D721Med (cell line): ENCODE measurements around the gene PRRX2.

Experiments
- DNase-seq: peaks from one replicate; pipeline ENCODE4 v3.0.0; 2011; ENCODE audit warnings: low spot score; ENCODE audit not compliant: insufficient read length
- FAIRE-seq: peaks from 2 replicates; lab custom pipeline; 2011; peaks lifted over from hg19 to GRCh38; lab: Jason Lieb, UNC
- TF ChIP-seq, protein P1 (sequence below): IDR thresholded peaks from 2 replicates; pipeline ENCODE4 v1.5.1; 2012; ENCODE audit warnings: mild to moderate bottlenecking, control low read depth; ENCODE audit not compliant: insufficient read depth; ENCODE audit errors: missing control alignments

The PRRX2 gene

DNA sequence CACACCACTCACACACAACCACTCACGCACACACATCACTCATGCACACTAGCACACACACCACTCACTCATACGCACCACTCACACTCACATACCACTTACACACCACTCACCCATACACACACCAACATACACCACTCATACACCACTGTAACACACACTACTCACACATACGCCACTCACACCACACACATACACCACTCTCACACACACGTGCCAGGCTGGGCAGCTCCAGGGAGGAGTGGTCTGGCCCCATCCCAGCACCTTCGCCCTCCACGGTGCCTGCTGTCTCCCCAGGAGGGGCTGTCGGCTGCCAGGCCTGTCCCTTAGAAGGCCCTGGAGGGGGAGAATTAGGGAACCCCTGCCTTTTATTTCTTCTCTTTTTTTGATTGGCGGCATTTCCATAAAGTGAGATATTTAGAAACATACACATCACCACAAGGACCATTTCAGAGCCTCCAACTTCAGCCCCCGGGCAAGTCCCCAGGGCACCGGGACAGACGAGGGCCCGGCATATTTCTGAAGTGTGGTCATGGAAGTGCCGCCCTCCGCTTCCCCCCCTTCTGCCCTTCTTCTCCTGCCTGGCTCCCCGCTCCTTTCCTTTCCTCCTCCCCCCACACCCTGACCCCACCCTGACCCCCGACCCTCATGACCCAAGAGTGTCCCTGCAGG lies 17.2 kb upstream of the PRRX2 start:
- DNase-seq (no peak), FAIRE-seq (no peak)
- TF ChIP-seq, protein P1, sequence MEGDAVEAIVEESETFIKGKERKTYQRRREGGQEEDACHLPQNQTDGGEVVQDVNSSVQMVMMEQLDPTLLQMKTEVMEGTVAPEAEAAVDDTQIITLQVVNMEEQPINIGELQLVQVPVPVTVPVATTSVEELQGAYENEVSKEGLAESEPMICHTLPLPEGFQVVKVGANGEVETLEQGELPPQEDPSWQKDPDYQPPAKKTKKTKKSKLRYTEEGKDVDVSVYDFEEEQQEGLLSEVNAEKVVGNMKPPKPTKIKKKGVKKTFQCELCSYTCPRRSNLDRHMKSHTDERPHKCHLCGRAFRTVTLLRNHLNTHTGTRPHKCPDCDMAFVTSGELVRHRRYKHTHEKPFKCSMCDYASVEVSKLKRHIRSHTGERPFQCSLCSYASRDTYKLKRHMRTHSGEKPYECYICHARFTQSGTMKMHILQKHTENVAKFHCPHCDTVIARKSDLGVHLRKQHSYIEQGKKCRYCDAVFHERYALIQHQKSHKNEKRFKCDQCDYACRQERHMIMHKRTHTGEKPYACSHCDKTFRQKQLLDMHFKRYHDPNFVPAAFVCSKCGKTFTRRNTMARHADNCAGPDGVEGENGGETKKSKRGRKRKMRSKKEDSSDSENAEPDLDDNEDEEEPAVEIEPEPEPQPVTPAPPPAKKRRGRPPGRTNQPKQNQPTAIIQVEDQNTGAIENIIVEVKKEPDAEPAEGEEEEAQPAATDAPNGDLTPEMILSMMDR = no peak

DNA sequence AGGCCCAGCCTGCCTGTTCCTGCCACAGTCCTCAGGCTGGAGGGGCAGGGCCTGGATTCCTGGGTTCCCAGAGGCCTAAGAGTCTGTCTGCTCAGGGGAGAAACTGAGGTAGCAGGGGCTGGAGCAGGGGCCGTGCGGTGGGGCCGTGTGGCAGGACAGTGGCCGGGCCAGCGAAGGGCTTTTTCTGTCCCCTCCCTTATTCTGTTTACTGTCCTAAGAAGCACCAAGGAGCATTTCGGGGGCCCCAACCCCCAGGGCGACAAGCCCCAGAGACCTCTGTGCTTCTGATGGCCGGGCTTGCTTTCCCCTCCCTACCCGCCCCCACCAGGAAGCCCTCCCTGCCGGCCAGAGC lies 16.7 kb upstream of the PRRX2 start:
- no peak for FAIRE-seq
- no peak for DNase-seq
- TF ChIP-seq, protein P1 = no peak

DNA sequence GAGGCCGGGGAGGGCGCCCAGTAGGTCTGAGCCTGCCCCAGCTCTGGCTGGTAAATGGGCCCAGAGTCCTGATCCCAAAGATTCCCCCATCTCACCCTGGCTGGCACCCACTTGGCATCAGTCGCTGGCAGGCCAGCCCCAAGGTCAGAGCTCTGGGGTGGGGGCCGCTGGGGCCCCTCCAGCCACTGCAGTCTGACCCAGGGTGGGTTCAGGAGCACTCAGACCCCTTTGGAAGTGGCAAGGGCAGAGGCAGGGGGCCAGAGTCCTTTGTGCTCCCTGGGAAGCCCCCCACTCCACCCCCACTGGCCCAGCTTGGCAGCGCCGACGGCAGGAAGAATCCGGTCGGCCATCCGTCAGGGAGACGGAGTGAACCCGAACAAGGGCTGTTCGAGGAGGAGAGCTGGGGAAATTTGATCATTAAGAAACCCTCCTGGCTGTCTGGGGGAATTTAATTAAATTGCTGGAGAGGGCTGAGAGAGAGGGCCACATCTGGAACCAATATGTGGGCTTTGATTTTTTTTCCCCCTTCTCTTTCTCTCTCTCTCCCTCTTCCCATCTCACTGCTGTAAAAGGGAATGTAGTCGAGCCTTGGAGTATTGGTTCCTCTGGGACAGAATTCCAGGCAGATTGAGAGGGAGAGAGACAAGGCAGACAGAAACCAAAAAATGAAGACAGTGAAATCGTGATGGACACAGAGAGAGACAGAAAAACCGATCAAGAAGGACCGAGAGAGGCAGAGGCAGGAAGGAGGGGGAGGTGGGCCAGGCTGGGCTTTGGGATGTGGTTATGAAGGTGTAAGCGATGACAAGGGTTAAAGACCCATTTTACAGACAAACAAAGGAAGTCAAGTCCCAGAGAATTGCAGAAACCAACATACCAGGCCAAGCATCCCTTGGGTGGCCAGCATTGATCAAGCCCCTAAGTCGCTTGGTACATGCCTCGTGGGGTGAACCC lies 15.4 kb upstream of the PRRX2 start:
- DNase-seq = no peak
- TF ChIP-seq, protein P1 = no peak
- no peak for FAIRE-seq

DNA sequence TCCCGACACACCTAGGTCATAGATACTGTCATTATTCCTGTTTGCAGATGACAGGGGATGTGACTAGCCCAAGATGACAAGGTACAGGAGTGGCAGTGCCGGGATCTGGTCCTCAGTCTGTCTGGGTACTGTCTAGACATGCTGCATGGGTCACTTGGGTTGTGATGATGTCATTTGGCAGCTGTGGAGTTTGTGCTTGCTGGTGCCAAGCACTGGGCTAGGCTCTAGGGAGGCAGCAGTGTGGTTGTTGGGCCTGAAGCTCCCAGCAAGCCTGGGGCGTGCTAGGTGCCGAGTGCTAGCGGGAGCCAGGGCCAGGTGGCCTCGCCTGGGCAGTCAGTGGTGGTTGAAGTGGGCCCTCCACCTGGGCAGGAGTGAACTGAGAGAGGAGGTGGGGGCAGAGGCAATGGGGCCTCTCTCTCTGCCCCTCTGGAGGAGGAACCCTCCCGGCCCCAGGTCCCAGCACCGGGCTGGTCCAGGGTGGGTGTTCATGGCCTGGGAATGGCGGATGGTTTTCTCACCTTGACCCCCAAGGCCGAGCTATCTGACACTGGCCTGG lies 14.7 kb upstream of the PRRX2 start:
- DNase-seq = no peak
- FAIRE-seq = no peak
- TF ChIP-seq, protein P1 = no peak

DNA sequence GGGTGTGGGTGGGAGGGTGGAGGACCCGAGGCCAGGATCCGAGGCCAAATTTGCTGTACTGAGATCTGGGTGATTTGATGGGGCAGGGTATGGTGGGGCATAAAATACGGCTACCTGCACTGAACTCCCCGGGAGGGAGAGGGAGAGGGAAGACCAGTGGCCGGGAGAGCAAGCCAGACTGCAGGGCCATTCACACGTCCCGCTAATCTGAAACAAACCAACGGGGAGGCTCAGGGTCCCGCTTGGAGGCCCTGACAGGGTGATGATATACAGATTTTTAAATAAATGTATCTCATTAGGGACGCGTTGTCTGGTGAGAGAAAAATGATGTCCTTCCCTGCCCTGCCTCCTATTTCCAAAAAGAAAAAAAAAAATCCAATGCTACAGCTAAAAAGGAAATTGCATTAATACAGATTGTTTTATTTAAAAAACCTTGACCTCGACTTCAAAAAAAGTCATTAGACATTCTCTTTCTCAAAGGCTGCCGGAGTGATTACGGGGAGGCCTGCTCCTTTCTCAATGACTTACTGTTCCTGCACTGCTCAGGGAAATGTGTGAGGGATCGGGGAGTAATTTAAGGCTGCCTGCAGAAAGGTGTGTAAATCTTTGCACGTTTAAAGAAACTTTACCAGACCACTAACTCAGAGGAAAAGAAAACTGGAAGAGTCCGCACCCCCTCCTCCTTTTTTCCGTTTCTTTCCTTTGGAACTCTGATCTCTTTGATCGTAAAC lies 11.5 kb upstream of the PRRX2 start:
- FAIRE-seq (no peak), DNase-seq (no peak)
- TF ChIP-seq, protein P1 = no peak

DNA sequence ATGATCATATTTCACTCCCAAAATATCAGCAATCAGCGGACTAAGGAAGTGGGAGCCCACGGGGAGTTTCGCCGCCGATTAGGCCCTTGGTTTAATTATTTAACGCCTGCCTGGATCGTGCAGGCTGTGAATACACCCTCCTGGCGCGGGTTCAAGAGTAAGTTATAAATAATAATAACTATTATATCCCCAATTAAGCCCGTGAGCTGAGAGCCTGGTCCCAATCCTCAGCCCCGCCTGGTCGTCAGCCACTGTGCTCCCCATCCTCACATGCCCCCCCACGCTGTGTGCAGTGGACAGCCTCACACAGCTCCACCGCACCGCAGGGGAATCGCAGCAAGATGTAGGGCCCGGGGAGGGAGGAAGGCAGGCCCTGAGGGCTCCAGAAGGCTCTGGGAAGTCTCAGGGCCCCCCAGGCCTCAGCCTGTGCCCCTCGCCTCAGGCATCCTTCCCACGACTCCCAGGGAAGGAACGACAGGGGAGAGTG lies 10.8 kb upstream of the PRRX2 start:
- no peak for DNase-seq
- FAIRE-seq = no peak
- TF ChIP-seq, protein P1 = no peak
